Muscle of leg (tissue), 11 donors: ENCODE results near the gene TNXB. TPM values are rescaled to one million over a fixed set of nuclear protein-coding genes. Genes with fewer than 3 reads are reported as not detected.
"Not testable (repeated sequence)": the region's sequence is repeated elsewhere in the genome, so short reads cannot be mapped to it uniquely, and the experiment has no call there.

Experiments used
- DNase-seq: peaks from one replicate; pipeline ENCODE4 v3.0.0; 2013
- H3K27ac ChIP-seq: one replicate; pipeline ENCODE4 v1.5.1; 2013; ENCODE audit warnings: mild to moderate bottlenecking, low read length, control low read depth
- H3K27me3 ChIP-seq: one replicate; pipeline ENCODE4 v1.6.1; 2013; ENCODE audit warnings: low read length; ENCODE audit not compliant: control insufficient read depth, insufficient read depth
- H3K36me3 ChIP-seq: one replicate; pipeline ENCODE4 v1.6.1; 2013; ENCODE audit warnings: low read length; ENCODE audit not compliant: control insufficient read depth, insufficient read depth
- H3K4me1 ChIP-seq: one replicate; pipeline ENCODE4 v1.6.1; 2013; ENCODE audit warnings: low read length; ENCODE audit not compliant: control insufficient read depth, insufficient read depth
- H3K4me3 ChIP-seq: one replicate; pipeline ENCODE4 v1.5.1; 2013; ENCODE audit warnings: low read length, control low read depth
- H3K9me3 ChIP-seq: replicated peaks from 2 replicates; pipeline ENCODE4 v1.6.1; 2013; ENCODE audit warnings: low read depth, low read length; ENCODE audit not compliant: control insufficient read depth
- WGBS: methylation state at CpG from one replicate; pipeline ENCODE4 v1.1.5; 2013; ENCODE audit warnings: missing lambda C conversion rate; ENCODE audit not compliant: insufficient coverage; 5-methylcytosine and 5-hydroxymethylcytosine counted together
- polyA plus RNA-seq, 8 donors: library from polyadenylated mRNA; unstranded; fragments of 120-200 nt; gene quantifications; one replicate each; pipeline versions ENCODE4 v1.2.1 to v1.2.3, GENCODE V29; 2013; ENCODE audit warnings: inconsistent platforms in 1 of 8, low replicate concordance in 1 of 8; ENCODE audit not compliant: insufficient read length in 8 of 8, insufficient read depth in 1 of 8
- total RNA-seq: library from RNA; stranded (reverse); fragments of 120-200 nt; gene quantifications from one replicate; pipeline ENCODE4 v1.2.4, GENCODE V29; 2013

Gene TNXB
- total and polyA plus RNA-seq, 9 donors: 100.0 to 207 (median 116) TPM

- WGBS: 60% methylated on average over 1 of the region's 8 CpGs
- Histone ChIP-seq H3K27me3 (peaks cover 26% of the 10 kb centered on the region), H3K4me1 (peaks cover 14% of the 10 kb centered on the region), H3K36me3 (peaks cover 20% of the 10 kb centered on the region)
- not testable (repeated sequence) for DNase-seq, H3K9me3 ChIP-seq, H3K27ac ChIP-seq, H3K4me3 ChIP-seq
Observed at GRCh38 chr6:32100251-32100650, 8.9 kb downstream of the TNXB start.

- peaks cover 33% of the 10 kb centered on the region for H3K27me3 ChIP-seq
- 83% methylated on average over 2 of the region's 3 CpGs for WGBS
- no peak overlapping the region for H3K27ac ChIP-seq
- no peak overlapping the region for H3K4me3 ChIP-seq
- H3K36me3 ChIP-seq: peaks cover 21% of the 10 kb centered on the region
- no peaks in the 10 kb centered on the region for H3K9me3 ChIP-seq
- peaks cover 19% of the 10 kb centered on the region for H3K4me1 ChIP-seq
- DNase-seq: no peak
Observed at GRCh38 chr6:32097364-32097763, 11.8 kb downstream of the TNXB start.

- Histone ChIP-seq H3K4me3 (no peak overlapping the region), H3K27me3 (peaks cover 33% of the 10 kb centered on the region), H3K4me1 (peaks cover 19% of the 10 kb centered on the region), H3K36me3 (peaks cover 25% of the 10 kb centered on the region), H3K27ac (no peak overlapping the region), H3K9me3 (no peaks in the 10 kb centered on the region)
- WGBS: 26% methylated on average over 90 of the region's 90 CpGs
- no peak for DNase-seq
Observed at GRCh38 chr6:32096394-32097258, 12.5 kb downstream of the TNXB start.

DNA sequence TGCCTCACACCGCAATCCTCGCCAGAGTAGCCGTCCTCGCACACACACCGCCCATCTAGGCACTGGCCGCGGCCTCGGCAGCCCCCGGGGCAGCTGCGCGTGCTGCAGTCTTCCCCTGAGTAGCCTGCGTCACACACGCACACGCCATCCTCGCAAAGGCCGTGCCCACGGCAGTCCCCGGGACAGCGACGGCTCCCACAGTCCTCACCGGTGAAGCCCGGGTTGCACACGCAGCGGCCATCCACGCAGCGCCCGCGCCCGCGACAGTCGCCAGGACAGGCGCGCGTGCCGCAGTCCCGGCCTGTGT lies 13.1 kb downstream of the TNXB start:
- peaks cover 33% of the 10 kb centered on the region for H3K27me3 ChIP-seq
- no peak for DNase-seq
- 43% methylated on average over 35 of the region's 36 CpGs for WGBS
- peaks cover 25% of the 10 kb centered on the region for H3K36me3 ChIP-seq
- H3K4me3 ChIP-seq: no peak overlapping the region
- H3K27ac ChIP-seq: no peak overlapping the region
- peaks cover 19% of the 10 kb centered on the region for H3K4me1 ChIP-seq
- no peaks in the 10 kb centered on the region for H3K9me3 ChIP-seq

DNA sequence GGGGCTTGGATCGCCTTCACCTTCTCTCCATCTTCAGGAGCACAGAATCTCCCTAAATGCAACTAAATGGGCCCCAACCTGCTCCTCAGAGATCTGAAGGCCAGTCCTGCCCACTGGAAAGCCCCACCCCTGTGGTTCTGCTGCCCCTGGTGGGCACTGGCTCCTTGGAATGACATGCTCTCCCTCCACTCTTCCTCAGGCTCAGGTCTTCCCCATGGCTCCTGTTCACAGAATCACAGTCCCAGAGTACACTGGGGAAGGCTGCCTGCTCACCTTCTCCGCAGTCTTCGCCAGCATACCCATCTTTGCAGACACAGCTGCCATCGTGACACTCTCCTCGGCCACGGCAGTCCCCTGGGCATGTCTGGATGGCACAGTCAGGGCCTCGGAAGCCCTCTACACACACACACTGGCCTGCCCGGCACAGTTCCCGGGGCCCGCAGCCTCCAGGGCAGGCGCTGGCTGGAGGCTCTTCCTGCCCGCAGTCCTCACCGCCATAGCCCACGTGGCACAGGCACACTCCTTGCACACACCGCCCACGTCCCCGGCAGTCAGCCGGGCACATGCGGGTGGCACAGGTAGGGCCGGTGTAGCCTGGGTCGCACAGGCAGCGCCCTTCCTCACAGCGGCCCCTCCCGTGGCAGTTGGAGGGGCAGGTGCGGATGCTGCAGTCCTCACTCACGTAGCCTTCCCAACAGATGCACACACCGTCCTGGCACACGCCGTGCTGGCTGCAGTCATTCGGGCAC lies 13.6 kb downstream of the TNXB start:
- Histone ChIP-seq H3K9me3 (no peaks in the 10 kb centered on the region), H3K4me1 (peaks cover 19% of the 10 kb centered on the region), H3K27ac (no peak overlapping the region), H3K36me3 (peaks cover 27% of the 10 kb centered on the region), H3K27me3 (peaks cover 33% of the 10 kb centered on the region), H3K4me3 (no peak overlapping the region)
- WGBS: 77% methylated on average over 30 of the region's 30 CpGs
- no peak for DNase-seq

- 53% methylated on average over 3 of the region's 8 CpGs for WGBS
- Histone ChIP-seq H3K4me1 (peaks cover 23% of the 10 kb centered on the region), H3K27me3 (peaks cover 32% of the 10 kb centered on the region), H3K4me3 (no peak overlapping the region), H3K27ac (peak overlapping the region; percentile 36), H3K36me3 (peaks cover 28% of the 10 kb centered on the region), H3K9me3 (no peaks in the 10 kb centered on the region)
- peak; percentile 63 for DNase-seq
Observed at GRCh38 chr6:32092760-32093497, 16.2 kb downstream of the TNXB start.

- Histone ChIP-seq H3K9me3 (no peaks in the 10 kb centered on the region), H3K27ac (no peak overlapping the region), H3K4me1 (peaks cover 16% of the 10 kb centered on the region), H3K36me3 (peaks cover 38% of the 10 kb centered on the region), H3K27me3 (peaks cover 9% of the 10 kb centered on the region), H3K4me3 (no peak overlapping the region)
- DNase-seq: no peak
- WGBS: 83% methylated on average over 8 of the region's 10 CpGs
Observed at GRCh38 chr6:32089082-32089828, 19.9 kb downstream of the TNXB start.

- 88% methylated on average over 9 of the region's 14 CpGs for WGBS
- Histone ChIP-seq H3K4me1 (peaks cover 16% of the 10 kb centered on the region), H3K27me3 (peaks cover 9% of the 10 kb centered on the region), H3K27ac (no peak overlapping the region), H3K9me3 (no peaks in the 10 kb centered on the region), H3K4me3 (no peak overlapping the region), H3K36me3 (peaks cover 45% of the 10 kb centered on the region)
- peak; percentile 17 for DNase-seq
Observed at GRCh38 chr6:32088487-32089049, 20.6 kb downstream of the TNXB start.

- Histone ChIP-seq H3K27ac (peak overlapping the region; percentile 25), H3K27me3 (peaks cover 9% of the 10 kb centered on the region), H3K4me3 (no peak overlapping the region), H3K36me3 (peaks cover 48% of the 10 kb centered on the region), H3K9me3 (no peaks in the 10 kb centered on the region), H3K4me1 (peaks cover 21% of the 10 kb centered on the region)
- 6% methylated on average over 22 of the region's 50 CpGs for WGBS
- DNase-seq: peak; percentile 84
Observed at GRCh38 chr6:32087574-32088486, 21.3 kb downstream of the TNXB start.
